ENCODE results near the gene CPSF3. TPM values are rescaled to one million over a fixed set of nuclear protein-coding genes. Genes with fewer than 3 reads are reported as not detected.
A peak's percentile ranks its signal among the peaks of the same experiment; 100 is the strongest.

CPSF3 gene
- total and polyA plus RNA-seq, 9 of the 15 experiments (the other 6 are each of a cell fraction or from before 2014, with no cell fraction given), result 54.2 to 151 (median 94.5) TPM

DNA sequence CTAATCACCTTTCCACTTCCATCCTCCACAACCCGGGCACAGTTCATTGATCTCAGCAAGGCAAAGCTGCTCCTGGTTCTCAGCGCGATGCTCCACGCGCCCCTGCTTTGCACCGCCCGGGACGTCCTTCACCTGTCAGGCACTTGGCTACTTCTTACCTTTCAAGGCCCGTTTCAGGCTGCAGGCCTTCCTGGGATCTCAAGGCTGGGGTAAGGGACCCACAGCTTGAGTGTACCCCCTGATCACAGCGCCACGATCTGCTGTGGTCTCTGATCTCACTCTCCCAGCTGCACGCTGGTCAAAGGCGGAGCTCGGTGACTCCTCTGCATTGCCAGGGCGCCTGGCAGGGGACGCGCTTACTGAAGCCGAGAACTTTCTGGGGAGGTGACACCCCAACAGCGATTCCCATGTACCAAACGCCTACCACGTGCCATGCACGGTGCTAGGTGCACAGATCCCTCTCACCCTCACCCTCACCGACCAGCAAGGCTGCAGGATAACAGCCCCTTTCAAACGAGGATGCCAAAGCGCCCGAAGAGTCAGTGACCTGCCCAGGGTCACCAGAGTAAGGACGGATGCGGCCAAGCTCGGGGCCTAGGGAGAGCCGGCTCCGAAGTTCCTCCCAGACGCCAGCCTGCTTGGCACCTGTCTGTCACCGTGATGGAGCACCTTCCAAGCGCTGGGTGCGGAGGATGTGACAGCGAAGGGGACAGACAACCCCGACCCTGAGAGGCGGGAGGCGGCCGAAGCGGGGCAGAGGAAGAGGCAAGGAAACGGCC is 944 bp upstream of the CPSF3 start:
- Histone ChIP-seq H3K27ac (ENCODE audit: extremely low read depth, low read depth, low read length) (peak overlapping the region; percentile 90), H3K4me1 (replicated peaks in 1 of 2; ENCODE audit: control insufficient read depth in 2 of 2, insufficient read depth in 2 of 2, low read length in 2 of 2) (peaks cover 19 to 29% of the 10 kb centered on the region in 2 experiments; a peak in 4 of 5 replicates), H3K9ac (ENCODE audit: insufficient read depth in 1 of 2, low read depth in 2 of 2, low read length in 2 of 2) (peak overlapping the region; percentile 96 to 100), H3K79me2 (ENCODE audit: control insufficient read depth, insufficient read depth, low read length) (peaks cover 54% of the 10 kb centered on the region), H3K9me3 (replicated peaks; ENCODE audit: control insufficient read depth, insufficient read depth, low read depth, low read length) (no peaks in the 10 kb centered on the region), H2AFZ (ENCODE audit: low read depth, low read length) (peak overlapping the region; percentile 95), H4K20me1 (replicated peaks; ENCODE audit: control insufficient read depth, insufficient read depth, low read length) (no peaks in the 10 kb centered on the region), H3K27me3 (ENCODE audit: control insufficient read depth in 2 of 2, insufficient read depth in 2 of 2, low read length in 2 of 2) (no peaks in the 10 kb centered on the region), H3K36me3 (ENCODE audit: control insufficient read depth, insufficient read depth, low read length) (peaks cover 21% of the 10 kb centered on the region), H3K9me1 (ENCODE audit: control insufficient read depth, insufficient read depth, low read length) (no peaks in the 10 kb centered on the region), H3K4me3 (peak overlapping the region; percentile 90), H3K4me2 (ENCODE audit: insufficient read depth, low read length) (peak overlapping the region; percentile 95)
- DNase-seq (ENCODE audit: extremely low read depth in 1 of 4, low spot score in 3 of 4) (peak; percentile 46 to 58 (median 54)), ATAC-seq (peak; percentile 69), FAIRE-seq (peak; percentile 62)
- BruUV-seq (replicated peaks), result TSS peak; percentile 46
- ChIA-PET CTCF (ENCODE audit: low intra/inter-chr PET ratio) (no interaction called here), POLR2A (interaction anchor here (0.6 to 1.6 kb wide), 9 partner anchors 9 to 283 kb away, joined by 3 to 4 read pairs (median 3); partner anchors contain the start of gene ASAP2)
- in situ Hi-C loops (cut with MboI) (no loop called here), intact Hi-C loops (cut with micrococcal nuclease) (loop anchor here (5.0 kb wide), 3 partner anchors 130 to 280 kb away; partner anchors contain the start of gene ASAP2)
- WGBS (ENCODE audit: insufficient coverage, low coverage, missing lambda C conversion rate), result 6% methylated on average over 42 of the region's 42 CpGs
- TF ChIP-seq ZNF778 (CRISPR knock-in tag; IDR thresholded peaks at IDR 0.05) (no peak), HEY1 (CRISPR knock-in tag; IDR thresholded peaks at IDR 0.05; ENCODE audit: borderline replicate concordance) (no peak), POLR2H (tag; IDR thresholded peaks at IDR 0.05; ENCODE audit: low read depth) (no peak), ZBTB7A (IDR thresholded peaks at IDR 0.05; ENCODE audit: borderline replicate concordance, control insufficient read depth, low read depth, low read length) (no peak), ZNF740 (CRISPR knock-in tag; IDR thresholded peaks at IDR 0.05) (no peak), ZNF740 (tag; IDR thresholded peaks at IDR 0.05) (no peak), TAL1 (IDR thresholded peaks at IDR 0.05) (no peak), TEAD1 (CRISPR knock-in tag; IDR thresholded peaks at IDR 0.05) (no peak), RBFOX2 (IDR thresholded peaks at IDR 0.05; ENCODE audit: low read depth, low read length) (no peak), POLR2G (IDR thresholded peaks at IDR 0.05; ENCODE audit: low read depth, low read length) (no peak), IRF2 (CRISPR knock-in tag; IDR thresholded peaks at IDR 0.05) (no peak), ASH1L (IDR thresholded peaks at IDR 0.05; ENCODE audit: borderline replicate concordance, low read depth, partially characterized antibody) (no peak)
- TF ChIP-seq, protein P1, sequence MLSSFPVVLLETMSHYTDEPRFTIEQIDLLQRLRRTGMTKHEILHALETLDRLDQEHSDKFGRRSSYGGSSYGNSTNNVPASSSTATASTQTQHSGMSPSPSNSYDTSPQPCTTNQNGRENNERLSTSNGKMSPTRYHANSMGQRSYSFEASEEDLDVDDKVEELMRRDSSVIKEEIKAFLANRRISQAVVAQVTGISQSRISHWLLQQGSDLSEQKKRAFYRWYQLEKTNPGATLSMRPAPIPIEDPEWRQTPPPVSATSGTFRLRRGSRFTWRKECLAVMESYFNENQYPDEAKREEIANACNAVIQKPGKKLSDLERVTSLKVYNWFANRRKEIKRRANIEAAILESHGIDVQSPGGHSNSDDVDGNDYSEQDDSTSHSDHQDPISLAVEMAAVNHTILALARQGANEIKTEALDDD (IDR thresholded peaks at IDR 0.05), result no peak
- TF ChIP-seq, protein P2, sequence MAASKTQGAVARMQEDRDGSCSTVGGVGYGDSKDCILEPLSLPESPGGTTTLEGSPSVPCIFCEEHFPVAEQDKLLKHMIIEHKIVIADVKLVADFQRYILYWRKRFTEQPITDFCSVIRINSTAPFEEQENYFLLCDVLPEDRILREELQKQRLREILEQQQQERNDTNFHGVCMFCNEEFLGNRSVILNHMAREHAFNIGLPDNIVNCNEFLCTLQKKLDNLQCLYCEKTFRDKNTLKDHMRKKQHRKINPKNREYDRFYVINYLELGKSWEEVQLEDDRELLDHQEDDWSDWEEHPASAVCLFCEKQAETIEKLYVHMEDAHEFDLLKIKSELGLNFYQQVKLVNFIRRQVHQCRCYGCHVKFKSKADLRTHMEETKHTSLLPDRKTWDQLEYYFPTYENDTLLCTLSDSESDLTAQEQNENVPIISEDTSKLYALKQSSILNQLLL (CRISPR knock-in tag; IDR thresholded peaks at IDR 0.05; ENCODE audit: borderline replicate concordance), result no peak
